ENCODE measurements around the gene FATE1. TPM values are rescaled to one million over a fixed set of nuclear protein-coding genes. Genes with fewer than 3 reads are reported as not detected.

Gene FATE1
- total and polyA plus RNA-seq, 2 of the 8 experiments (the other 6 are each of a cell fraction or from before 2014, with no cell fraction given) = 0.12 TPM; not detected in 1

- Histone ChIP-seq H3K56ac (replicated peaks; ENCODE audit: insufficient read length, low read depth, low read length) (no peak overlapping the region), H2BK15ac (ENCODE audit: low read length) (no peak overlapping the region), H3K23ac (ENCODE audit: insufficient read length) (no peak overlapping the region), H2AFZ (ENCODE audit: low read length) (no peak overlapping the region), H3K79me1 (ENCODE audit: low read depth, low read length) (no peaks in the 10 kb centered on the region), H3K79me2 (ENCODE audit: control insufficient read depth in 1 of 2, insufficient read depth in 2 of 2, low read length in 2 of 2) (no peaks in the 10 kb centered on the region), H3K9ac (replicated peaks in 1 of 4; ENCODE audit: extremely low read depth in 1 of 4, low read depth in 3 of 4, low read length in 3 of 4) (no peak overlapping the region), H4K20me1 (replicated peaks in 1 of 2; ENCODE audit: control insufficient read depth in 1 of 2, insufficient read depth in 2 of 2, low read length in 2 of 2) (no peaks in the 10 kb centered on the region), H2BK120ac (replicated peaks; ENCODE audit: low read depth, low read length) (no peak overlapping the region), H4K5ac (ENCODE audit: insufficient read length, low read depth, low read length) (no peak overlapping the region), H2BK5ac (ENCODE audit: low read depth, low read length) (no peak overlapping the region), H2BK20ac (ENCODE audit: low read length) (no peak overlapping the region), H3K4ac (replicated peaks; ENCODE audit: insufficient read length, low read depth, low read length) (no peak overlapping the region), H4K91ac (replicated peaks; ENCODE audit: insufficient read length, low read length) (no peak overlapping the region), H3K4me3 (ENCODE audit: extremely low read depth in 1 of 4, insufficient read depth in 2 of 4, low read depth in 3 of 4, low read length in 4 of 4) (no peak overlapping the region), H3K27ac (ENCODE audit: low read depth, low read length) (no peak overlapping the region), H3K4me1 (replicated peaks in 1 of 4; ENCODE audit: control insufficient read depth in 3 of 4, insufficient read depth in 4 of 4, low read length in 3 of 4) (0 out of 7 replicates have a peak, but pooled peaks cover 0 to 2% (median 0%) of the 10 kb centered on the region in 4 experiments), H3K4me2 (ENCODE audit: insufficient read depth in 1 of 2, low read depth in 2 of 2, low read length in 2 of 2) (no peak overlapping the region), H2BK12ac (ENCODE audit: low read depth, low read length) (no peak overlapping the region), H3K27me3 (replicated peaks in 1 of 4; ENCODE audit: control insufficient read depth in 3 of 4, extremely low read depth in 1 of 4, insufficient read depth in 3 of 4, low read length in 3 of 4) (0 out of 7 replicates have a peak, but pooled peaks cover 0 to 2% (median 0%) of the 10 kb centered on the region in 4 experiments), H4K8ac (ENCODE audit: extremely low read depth, insufficient read depth, low read length) (no peak overlapping the region), H3K36me3 (ENCODE audit: control insufficient read depth in 2 of 4, insufficient read depth in 4 of 4, low read length in 3 of 4) (no peaks in the 10 kb centered on the region), H3K18ac (ENCODE audit: extremely low read depth, low read length) (no peak overlapping the region), H3K9me3 (ENCODE audit: insufficient read depth in 2 of 2, low read depth in 1 of 2, low read length in 1 of 2) (no peaks in the 10 kb centered on the region), H3K14ac (ENCODE audit: insufficient read length) (no peak overlapping the region), H2AK5ac (ENCODE audit: low read depth, low read length) (no peak overlapping the region), H3K23me2 (ENCODE audit: low read depth, low read length) (no peaks in the 10 kb centered on the region; the same call in 1 of the 2 replicates)
- ChIA-PET CTCF (ENCODE audit: partially characterized antibody) (interaction anchor here (0.6 to 3.6 kb wide), 14 partner anchors 12 to 907 kb away, joined by 3 to 23 read pairs (median 4); no protein-coding TSS in a partner anchor), POLR2A (ENCODE audit: partially characterized antibody) (no interaction called here)
- DNase-seq (ENCODE audit: low read depth in 1 of 2, low spot score in 2 of 2) (no peak), FAIRE-seq (no peak)
- 94% methylated on average over 4 of the region's 5 CpGs; no CpG with 5 or more reads in 1 of the 2 experiments for WGBS, 2 experiments (ENCODE audit: extremely low coverage in 1 of 2, insufficient coverage in 1 of 2, insufficient read length in 1 of 2, insufficient replicate concordance in 2 of 2, low coverage in 1 of 2, low lambda C conversion rate in 2 of 2, missing lambda C conversion rate in 1 of 2)
- TF ChIP-seq RBBP5 (IDR thresholded peaks at IDR 0.05; ENCODE audit: borderline replicate concordance, low read depth, low read length) = no peak
- TF ChIP-seq SRF (IDR thresholded peaks at IDR 0.05; ENCODE audit: low read depth, low read length) = no peak
These were observed 34.7 kb downstream of the FATE1 start for GRCh38 chrX:151750511-151750910.

Measured in H1 (cell line).